A549 (cell line): ENCODE results near the gene COL5A2. TPM values are rescaled to one million over a fixed set of nuclear protein-coding genes. Genes with fewer than 3 reads are reported as not detected.
A peak's percentile ranks its signal among the peaks of the same experiment; 100 is the strongest.

Source experiments
- ATAC-seq, 2 experiments: fragments of 200-7000 bp in 1 of 2; fragments of >200 bp in 1 of 2; cut with Nextera tagmentation in 1 of 2; cut with Tn5 transposase in 1 of 2; 3 replicates each; pipeline versions ENCODE4 v1.8.0 to v1.9.1; 2018 to 2020; ENCODE audit warnings: mild to moderate bottlenecking in 1 of 2, moderate library complexity in 1 of 2
- CTCF ChIA-PET: fragments of 300-600 bp; sonication (Branson Sonifier 250); formaldehyde crosslinking; extraction: SDS; loops from one replicate; lab custom pipeline; 2021; ENCODE audit warnings: antibody characterized with exemption, inconsistent platforms; lab: Yijun Ruan, JAX
- POLR2A ChIA-PET: fragments of 350-600 bp; formaldehyde crosslinking; extraction: SDS; loops from one replicate; lab custom pipeline; 2021; ENCODE audit warnings: antibody characterized with exemption, inconsistent platforms; lab: Yijun Ruan, JAX
- DNase-seq, 2 experiments: peaks; one replicate each; pipeline versions ENCODE4 v3.0.0 to v3.0.0-alpha.2; 2011 to 2016; ENCODE audit warnings: low read depth in 1 of 2, low spot score in 1 of 2
- FAIRE-seq: peaks from 2 replicates; lab custom pipeline; 2011; peaks lifted over from hg19 to GRCh38; lab: Jason Lieb, UNC
- H3K27ac ChIP-seq, 2 experiments: fragments of >200 bp; sonication (Bioruptor Twin); formaldehyde crosslinking; 3 replicates each; pipeline ENCODE4 v1.5.1; 2016 to 2017
- H3K4me1 ChIP-seq: fragments of >200 bp; sonication (Bioruptor Twin); formaldehyde crosslinking; 3 replicates; pipeline ENCODE4 v1.6.1; 2016
- H3K4me2 ChIP-seq: fragments of >200 bp; sonication (Bioruptor Twin); formaldehyde crosslinking; 3 replicates; pipeline ENCODE4 v1.6.1; 2016
- H3K4me3 ChIP-seq: fragments of >200 bp; sonication (Bioruptor Twin); formaldehyde crosslinking; 3 replicates; pipeline ENCODE4 v1.5.1; 2016
- H3K9me3 ChIP-seq: fragments of >200 bp; sonication (Bioruptor Twin); formaldehyde crosslinking; 3 replicates; pipeline ENCODE4 v1.6.1; 2016
- ATOH8 ChIP-seq: fragments of 250-450 bp; sonication (Bioruptor Pico); IDR thresholded peaks from 2 replicates; pipeline ENCODE4 v1.5.0; 2020; ENCODE audit warnings: low read depth, mild to moderate bottlenecking, moderate library complexity
- E2F6 ChIP-seq: IDR thresholded peaks from 2 replicates; pipeline ENCODE4 v1.6.1; 2012; ENCODE audit warnings: low read depth, borderline replicate concordance
- EHF ChIP-seq: fragments of 250-450 bp; sonication (Bioruptor Pico); IDR thresholded peaks from 2 replicates; pipeline ENCODE4 v1.5.0; 2020; ENCODE audit warnings: mild to moderate bottlenecking
- ELK1 ChIP-seq: fragments of 150-350 bp; IDR thresholded peaks from 2 replicates; pipeline ENCODE4 v1.6.1; 2014; ENCODE audit warnings: low read depth, mild to moderate bottlenecking, low read length
- ESRRA ChIP-seq: fragments of 150-350 bp; IDR thresholded peaks from 2 replicates; pipeline ENCODE4 v1.6.1; 2014; ENCODE audit warnings: mild to moderate bottlenecking, low read length, borderline replicate concordance
- GATA3 ChIP-seq: IDR thresholded peaks from 2 replicates; pipeline ENCODE4 v1.6.1; 2012; ENCODE audit warnings: borderline replicate concordance
- HMGXB4 ChIP-seq: fragments of 250-450 bp; sonication (Bioruptor Pico); IDR thresholded peaks from 2 replicates; pipeline ENCODE4 v1.5.0; 2021; ENCODE audit warnings: mild to moderate bottlenecking, moderate library complexity, borderline replicate concordance
- HOXB13 ChIP-seq: fragments of 250-450 bp; sonication (Bioruptor Pico); IDR thresholded peaks from 2 replicates; pipeline ENCODE4 v1.5.0; 2020; ENCODE audit warnings: low read depth, mild to moderate bottlenecking, moderate library complexity
- JUN ChIP-seq, 2 experiments: fragments of >200 bp; sonication (Bioruptor Twin); formaldehyde crosslinking; IDR thresholded peaks; 2 replicates in 1 of 2; 3 replicates in 1 of 2; pipeline ENCODE4 v1.6.1; 2016 to 2017
- MAFK ChIP-seq: fragments of 450-650 bp; IDR thresholded peaks from 2 replicates; pipeline ENCODE4 v1.6.1; 2014; ENCODE audit not compliant: partially characterized antibody
- MYC ChIP-seq: IDR thresholded peaks from 2 replicates; pipeline ENCODE4 v1.6.1; 2012; ENCODE audit warnings: mild to moderate bottlenecking, inconsistent platforms, low read length, improper control_type of control experiment, borderline replicate concordance
- NR3C1 ChIP-seq: fragments of >200 bp; sonication (Bioruptor Twin); formaldehyde crosslinking; IDR thresholded peaks from 3 replicates; pipeline ENCODE4 v1.6.1; 2017
- POLR2A ChIP-seq: IDR thresholded peaks from 2 replicates; pipeline ENCODE4 v1.6.1; 2012; ENCODE audit warnings: mild to moderate bottlenecking, low read length
- POLR2AphosphoS2 ChIP-seq: conservative IDR thresholded peaks from 2 replicates; pipeline ENCODE4 v1.6.1; 2012; ENCODE audit warnings: low read length, improper control_type of control experiment, inconsistent platforms
- RAD21 ChIP-seq, 2 experiments: fragments of >200 bp in 1 of 2; sonication (Bioruptor Twin) in 1 of 2; formaldehyde crosslinking in 1 of 2; IDR thresholded peaks in 1 of 2; conservative IDR thresholded peaks in 1 of 2; 2 replicates in 1 of 2; 3 replicates in 1 of 2; pipeline ENCODE4 v1.6.1; 2012 to 2018; ENCODE audit warnings: inconsistent platforms in 1 of 2
- REST ChIP-seq: fragments of 200-600 bp; sonication (generic); IDR thresholded peaks from 2 replicates; pipeline ENCODE4 v1.6.1; 2016; ENCODE audit warnings: antibody characterized with exemption, mild to moderate bottlenecking, moderate library complexity
- RFX5 ChIP-seq: fragments of 450-650 bp; IDR thresholded peaks from 2 replicates; pipeline ENCODE4 v1.7.1; 2014; ENCODE audit warnings: antibody characterized with exemption, mild to moderate bottlenecking, moderate library complexity
- WGBS: methylation state at CpG from one replicate; pipeline ENCODE4 v1.1.6; 2017; ENCODE audit errors: missing lambda C conversion rate; 5-methylcytosine and 5-hydroxymethylcytosine counted together
- polyA plus RNA-seq, 4 experiments: library from polyadenylated mRNA; depleted of rRNA in 3 of 4; stranded (reverse); fragments of >200 nt; fragmentation: RNase III in 1 of 4; extraction: RNeasy Plus Mini Kit Qiagen cat#74134 plus additional on column Dnase treatment in 1 of 4; gene quantifications; 2 replicates in 3 of 4; 3 replicates in 1 of 4; pipeline ENCODE4 v1.2.3, GENCODE V29; 2011 to 2017

COL5A2 gene
- polyA plus RNA-seq, 2 of the 4 experiments (the other 2 are of a cell fraction): 152 to 215 TPM

GRCh38 chr2:189091253-189091652 is 88.3 kb downstream of the COL5A2 start:
- DNase-seq (no peak), FAIRE-seq (no peak), ATAC-seq (no peak)
- Histone ChIP-seq H3K4me1 (peaks cover 32% of the 10 kb centered on the region), H3K9me3 (no peaks in the 10 kb centered on the region), H3K4me2 (no peak overlapping the region), H3K4me3 (no peak overlapping the region), H3K27ac (no peak overlapping the region)
- 72% methylated on average over 1 of the region's 1 CpG for WGBS
- no peak for TF ChIP-seq RAD21 (conservative IDR thresholded peaks at IDR 0.05 in 1 of 2, IDR thresholded peaks at IDR 0.05 in 1 of 2)
- peak; percentile 60 for TF ChIP-seq MAFK
- POLR2A ChIA-PET: no interaction called here
- CTCF ChIA-PET: no interaction called here

- FAIRE-seq (no peak), DNase-seq (no peak), ATAC-seq (no peak)
- no peak overlapping the region for H3K27ac ChIP-seq
- no peak overlapping the region for H3K4me3 ChIP-seq
- ChIA-PET CTCF (no interaction called here), POLR2A (no interaction called here)
- no peaks in the 10 kb centered on the region for H3K9me3 ChIP-seq
- WGBS: 46% methylated on average over 3 of the region's 3 CpGs
- H3K4me1 ChIP-seq: peaks cover 20% of the 10 kb centered on the region
- H3K4me2 ChIP-seq: no peak overlapping the region
- no peak for TF ChIP-seq REST
- TF ChIP-seq ELK1: no peak
Measured at GRCh38 chr2:189088591-189089205, 90.9 kb downstream of the COL5A2 start.

GRCh38 chr2:189086710-189087109 is 92.9 kb downstream of the COL5A2 start:
- ATAC-seq: no peak
- POLR2A ChIA-PET: no interaction called here
- Histone ChIP-seq H3K9me3 (no peaks in the 10 kb centered on the region), H3K4me2 (peak overlapping the region; percentile 6; the same call in 1 of the 3 replicates), H3K27ac (peak overlapping the region in 1 of 2 experiments; percentile 17; a peak in 1 of 6 replicates), H3K4me3 (no peak overlapping the region), H3K4me1 (peaks cover 19% of the 10 kb centered on the region)
- no peak for DNase-seq
- no peak for FAIRE-seq
- WGBS: 37% methylated on average over 2 of the region's 2 CpGs
- CTCF ChIA-PET: interaction anchor here (5.1 kb wide), 1 partner anchor 7 kb away, joined by 21 read pairs; no protein-coding TSS in a partner anchor
- no peak for TF ChIP-seq MYC
- no peak for TF ChIP-seq E2F6
- no peak for TF ChIP-seq HMGXB4 (CRISPR knock-in tag)
- TF ChIP-seq GATA3: peak; percentile 26; the same call in 1 of the 2 replicates

GRCh38 chr2:189086250-189086649 is 93.3 kb downstream of the COL5A2 start:
- CTCF ChIA-PET: interaction anchor here (5.1 kb wide), 1 partner anchor 8 kb away, joined by 21 read pairs; no protein-coding TSS in a partner anchor
- FAIRE-seq (no peak), ATAC-seq (no peak), DNase-seq (no peak)
- WGBS: 73% methylated on average over 2 of the region's 2 CpGs
- 0 out of 6 replicates have a peak overlapping the region, but pooled peaks of 1 of the 2 experiments have one; percentile 17 for H3K27ac ChIP-seq
- peak overlapping the region; percentile 6; the same call in 1 of the 3 replicates for H3K4me2 ChIP-seq
- POLR2A ChIA-PET: no interaction called here
- TF ChIP-seq ESRRA: no peak
- no peak for TF ChIP-seq ATOH8
- TF ChIP-seq POLR2AphosphoS2: no peak
- no peak for TF ChIP-seq JUN (IDR thresholded peaks at IDR 0.05)
- no peak for TF ChIP-seq RFX5
- no peak for TF ChIP-seq POLR2A
- TF ChIP-seq EHF (CRISPR knock-in tag): no peak
- TF ChIP-seq NR3C1: no peak
- no peak for TF ChIP-seq HOXB13 (CRISPR knock-in tag)
- no peak overlapping the region for H3K4me3 ChIP-seq
- H3K9me3 ChIP-seq: no peaks in the 10 kb centered on the region
- H3K4me1 ChIP-seq: peaks cover 19% of the 10 kb centered on the region
